Left ventricle myocardium superior (tissue), 1 donor: ENCODE data around the gene OGG1. TPM values are rescaled to one million over a fixed set of nuclear protein-coding genes. Genes with fewer than 3 reads are reported as not detected.

ENCODE experiments used
- ATAC-seq: fragments of 200-7000 bp; cut with Tn5 transposase; one replicate; pipeline ENCODE4 v1.9.1; 2020; ENCODE audit warnings: mild to moderate bottlenecking, moderate library complexity
- DNase-seq: peaks from one replicate; pipeline ENCODE4 v3.0.0-alpha.2; 2020
- intact Hi-C: fragments of 100-400 bp; cut with micrococcal nuclease; formaldehyde crosslinking; loops from one replicate; pipeline ENCODE4 v1.11.0; 2022
- long read RNA-seq: library from polyadenylated mRNA; unstranded; transcript quantifications from one replicate; pipeline ENCODE4 v2.0.0, GENCODE V29; 2021
- total RNA-seq: library from RNA; stranded (reverse); fragmentation: NEBNext Ultra II Directional; extraction: Animal tissue kit (Norgen Biotek cat#: 25700); gene quantifications from one replicate; pipeline ENCODE4 v1.2.1, GENCODE V29; 2021
- donor health status: DM: no; HTN: yes; CAD: no; lungs with severe emphysema.

Gene OGG1
- 8.8 TPM for total RNA-seq
- long read RNA-seq, full-length matches to known transcripts: 9 of 10 reads
- long read RNA-seq, partial matches to known transcripts: 0 of 10 reads
- long read RNA-seq, other reads (novel, unspliced or antisense): 1 of 10 reads

GRCh38 chr3:9749645-9750555 is at the start of gene OGG1:
Gene OGG1 (plus strand): TSS chr3:9749952. CDS start chr3:9750287, 335 bp downstream.
- DNase-seq (peak; percentile 99), ATAC-seq (peak; percentile 98)

GRCh38 chr3:9700536-9700935 is 49.2 kb upstream of the OGG1 start:
- ATAC-seq: no peak
- intact Hi-C loops: no loop called here
- DNase-seq: no peak

More at GRCh38 chr3:9749645-9750555, at the start of gene OGG1:
- intact Hi-C loops: no loop called here

- intact Hi-C loops: no loop called here
- no peak for DNase-seq
- no peak for ATAC-seq
Measured at GRCh38 chr3:9701006-9701405, 48.7 kb upstream of the OGG1 start.

GRCh38 chr3:9701711-9702110 is 48.0 kb upstream of the OGG1 start:
- DNase-seq (no peak), ATAC-seq (no peak)
- intact Hi-C loops: no loop called here

- DNase-seq (no peak), ATAC-seq (no peak)
- intact Hi-C loops: no loop called here
Measured at GRCh38 chr3:9703240-9703639, 46.5 kb upstream of the OGG1 start.

- intact Hi-C loops: no loop called here
- DNase-seq (no peak), ATAC-seq (peak; percentile 50)
Measured at GRCh38 chr3:9703736-9704346, 45.9 kb upstream of the OGG1 start, which contains the start of gene CPNE9. Gene CPNE9 (plus strand): TSS chr3:9703833. CDS start chr3:9703997, 164 bp downstream.

GRCh38 chr3:9704347-9705322 is 45.1 kb upstream of the OGG1 start:
- ATAC-seq (peak; percentile 78), DNase-seq (peak; percentile 57)
- intact Hi-C loops: no loop called here

- intact Hi-C loops: no loop called here
- DNase-seq: no peak
- no peak for ATAC-seq
Measured at GRCh38 chr3:9710174-9710739, 39.5 kb upstream of the OGG1 start.

GRCh38 chr3:9712415-9712814 is 37.3 kb upstream of the OGG1 start:
- intact Hi-C loops: no loop called here
- DNase-seq (no peak), ATAC-seq (no peak)

GRCh38 chr3:9713142-9713541 is 36.6 kb upstream of the OGG1 start:
- ATAC-seq (no peak), DNase-seq (no peak)
- intact Hi-C loops: no loop called here

GRCh38 chr3:9715136-9715535 is 34.6 kb upstream of the OGG1 start:
- ATAC-seq: no peak
- DNase-seq: no peak
- intact Hi-C loops: no loop called here

- peak; percentile 97 for ATAC-seq
- DNase-seq: peak; percentile 71
- intact Hi-C loops: no loop called here
Measured at GRCh38 chr3:9715764-9716437, 33.9 kb upstream of the OGG1 start.

GRCh38 chr3:9716801-9717555 is 32.8 kb upstream of the OGG1 start:
- intact Hi-C loops: no loop called here
- no peak for DNase-seq
- ATAC-seq: no peak

GRCh38 chr3:9717563-9717962 is 32.2 kb upstream of the OGG1 start:
- intact Hi-C loops: no loop called here
- no peak for ATAC-seq

GRCh38 chr3:9718118-9718517 is 31.6 kb upstream of the OGG1 start:
- intact Hi-C loops: no loop called here
- ATAC-seq (no peak), DNase-seq (no peak)

More at GRCh38 chr3:9717563-9717962, 32.2 kb upstream of the OGG1 start:
- no peak for DNase-seq

- intact Hi-C loops: no loop called here
- ATAC-seq: no peak
- no peak for DNase-seq
Measured at GRCh38 chr3:9721015-9721699, 28.6 kb upstream of the OGG1 start.

GRCh38 chr3:9721700-9722060 is 28.1 kb upstream of the OGG1 start:
- intact Hi-C loops: no loop called here
- no peak for ATAC-seq
- no peak for DNase-seq
